ENCODE data around the gene PRMT1. TPM values are rescaled to one million over a fixed set of nuclear protein-coding genes. Genes with fewer than 3 reads are reported as not detected.

PRMT1 gene
- total RNA-seq, 4 donors from 2014 or later = 117 to 156 (median 139) TPM

GRCh38 chr19:49640113-49640898, 36.8 kb upstream of the PRMT1 start, which contains the start of gene RRAS:
Gene RRAS, minus strand, starts transcription at chr19:49640143. Its CDS starts 45 bp downstream, at chr19:49640098.
- Histone ChIP-seq H3K4me3 (replicated peaks in 1 of 3) (peak within 1 kb of the TSS; percentile 5 to 75 (median 72)), H3K27ac (peak within 1 kb of the TSS; percentile 95 to 98 (median 96)), H3K9me3 (no peaks in the 10 kb centered on the region), H3K4me1 (peaks cover 25 to 57% of the 10 kb centered on the region in 2 donors), H3K27me3 (no peaks in the 10 kb centered on the region), H3K36me3 (no peaks in the 10 kb centered on the region)
- DNase-seq = peak; percentile 100
- 0 to 1% methylated on average over 45 to 48 of the region's 51 CpGs for WGBS, 2 donors
- TF ChIP-seq POLR2A (IDR thresholded peaks at IDR 0.05) = peak in 1 of 2 donors; percentile 92
- no peak for TF ChIP-seq CTCF (IDR thresholded peaks at IDR 0.05)
- intact Hi-C loops (cut with DNase I) = no loop called here

GRCh38 chr19:49641688-49642491, 35.2 kb upstream of the PRMT1 start, which contains the start of gene SCAF1:
Gene SCAF1, plus strand, starts transcription at chr19:49642209. Its CDS starts 2,818 bp downstream, at chr19:49645027.
- Histone ChIP-seq H3K36me3 (peaks cover 6% of the 10 kb centered on the region in 2 donors), H3K4me1 (peaks cover 25 to 51% of the 10 kb centered on the region in 2 donors), H3K9me3 (no peaks in the 10 kb centered on the region), H3K27me3 (no peaks in the 10 kb centered on the region), H3K27ac (peak within 1 kb of the TSS; percentile 95 to 98 (median 96)), H3K4me3 (replicated peaks in 1 of 3) (peak within 1 kb of the TSS; percentile 47 to 90 (median 75))
- WGBS, 2 donors = 0% methylated on average over 20 to 40 of the region's 87 CpGs
- peak; percentile 99 to 100 for DNase-seq
- intact Hi-C loops (cut with DNase I) = no loop called here
- TF ChIP-seq CTCF (IDR thresholded peaks at IDR 0.05) = no peak
- TF ChIP-seq POLR2A (IDR thresholded peaks at IDR 0.05) = peak; percentile 83 to 86

GRCh38 chr19:49642492-49643035, 34.5 kb upstream of the PRMT1 start:
- 7 to 11% methylated on average over 5 of the region's 5 CpGs for WGBS, 2 donors
- DNase-seq = no peak
- TF ChIP-seq POLR2A (IDR thresholded peaks at IDR 0.05) = no peak
- no peak for TF ChIP-seq CTCF (IDR thresholded peaks at IDR 0.05)

DNA sequence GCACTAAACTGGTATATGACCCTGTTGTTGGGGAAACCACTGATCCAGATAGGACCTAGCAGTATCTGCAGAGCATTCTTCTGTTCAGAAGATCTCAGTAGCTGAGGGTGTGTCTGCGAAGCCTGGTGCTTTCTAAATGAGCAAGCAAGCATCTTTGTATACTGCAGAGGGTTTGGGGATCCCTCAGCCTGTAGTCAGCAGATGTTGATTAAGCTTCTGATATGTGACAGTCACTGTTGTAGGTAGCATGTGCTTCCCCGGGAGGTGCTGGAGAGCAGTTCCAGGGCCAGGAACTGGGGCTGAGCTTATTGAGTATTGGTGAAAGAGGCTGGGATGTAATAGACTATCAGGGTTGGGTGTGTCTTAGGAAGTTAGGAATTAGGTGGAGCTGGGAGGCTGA, 33.6 kb upstream of the PRMT1 start:
- TF ChIP-seq CTCF (IDR thresholded peaks at IDR 0.05) (no peak), POLR2A (IDR thresholded peaks at IDR 0.05) (no peak)
- H3K4me1 ChIP-seq = peaks cover 21 to 39% of the 10 kb centered on the region in 2 donors
- H3K27me3 ChIP-seq = no peaks in the 10 kb centered on the region
- WGBS, 2 donors = 85% methylated on average over 2 of the region's 2 CpGs
- peak overlapping the region in 1 of 3 donors; percentile 75 for H3K27ac ChIP-seq
- H3K4me3 ChIP-seq (replicated peaks in 1 of 3) = no peak overlapping the region
- DNase-seq = no peak
- intact Hi-C loops (cut with DNase I) = no loop called here
- H3K9me3 ChIP-seq = no peaks in the 10 kb centered on the region
- peaks cover 11 to 13% of the 10 kb centered on the region in 2 donors for H3K36me3 ChIP-seq

More at GRCh38 chr19:49642492-49643035, 34.5 kb upstream of the PRMT1 start:
- Histone ChIP-seq H3K9me3 (no peaks in the 10 kb centered on the region), H3K4me1 (peaks cover 25 to 48% of the 10 kb centered on the region in 2 donors), H3K36me3 (peaks cover 11 to 13% of the 10 kb centered on the region in 2 donors), H3K4me3 (replicated peaks in 1 of 3) (peak overlapping the region; percentile 47 to 90 (median 75)), H3K27ac (peak overlapping the region; percentile 63 to 90 (median 75)), H3K27me3 (no peaks in the 10 kb centered on the region)
- intact Hi-C loops (cut with DNase I) = no loop called here
